HG03135 (cell line): ENCODE measurements around the gene DGKK.

ENCODE experiments used
- ATAC-seq: cut with Tn5 transposase; IDR thresholded peaks from one replicate; pipeline ENCODE4 v1.9.1; 2021; ENCODE audit warnings: mild to moderate bottlenecking, moderate library complexity; ENCODE audit not compliant: unreplicated experiment

The DGKK gene

GRCh38 chrX:50470103-50471031, at the start of gene DGKK:
DGKK (minus strand) TSS chrX:50470825; CDS start chrX:50470678, 147 bp downstream.
- no peak for ATAC-seq

GRCh38 chrX:50514811-50515210, 44.2 kb upstream of the DGKK start:
- ATAC-seq: no peak

- no peak for ATAC-seq
These were observed 26.5 kb upstream of the DGKK start for GRCh38 chrX:50497114-50497513.

GRCh38 chrX:50495616-50496015, 25.0 kb upstream of the DGKK start:
- no peak for ATAC-seq

GRCh38 chrX:50492720-50493119, 22.1 kb upstream of the DGKK start:
- ATAC-seq: no peak

GRCh38 chrX:50484662-50485061, 14.0 kb upstream of the DGKK start:
- ATAC-seq: no peak

GRCh38 chrX:50483283-50483682, 12.7 kb upstream of the DGKK start:
- no peak for ATAC-seq

GRCh38 chrX:50475208-50475607, 4.6 kb upstream of the DGKK start:
- ATAC-seq: no peak

GRCh38 chrX:50471390-50471789, 765 bp upstream of the DGKK start:
- ATAC-seq: no peak

- ATAC-seq: no peak
These were observed 1.4 kb downstream of the DGKK start for GRCh38 chrX:50469206-50469605.

- no peak for ATAC-seq
These were observed 11.0 kb downstream of the DGKK start for GRCh38 chrX:50459615-50460014.

- no peak for ATAC-seq
These were observed 12.1 kb downstream of the DGKK start for GRCh38 chrX:50458483-50458882.

- no peak for ATAC-seq
These were observed 13.7 kb downstream of the DGKK start for GRCh38 chrX:50456712-50457484.

GRCh38 chrX:50452782-50453181, 17.8 kb downstream of the DGKK start:
- no peak for ATAC-seq

GRCh38 chrX:50450324-50450723, 20.3 kb downstream of the DGKK start:
- ATAC-seq: no peak

- no peak for ATAC-seq
These were observed 22.1 kb downstream of the DGKK start for GRCh38 chrX:50448565-50448964.

GRCh38 chrX:50447535-50447934, 23.1 kb downstream of the DGKK start:
- no peak for ATAC-seq

- no peak for ATAC-seq
These were observed 28.1 kb downstream of the DGKK start for GRCh38 chrX:50442426-50443116.

- no peak for ATAC-seq
These were observed 33.8 kb downstream of the DGKK start for GRCh38 chrX:50436797-50437196.

GRCh38 chrX:50432829-50433289, 37.8 kb downstream of the DGKK start:
- no peak for ATAC-seq

- no peak for ATAC-seq
These were observed 39.0 kb downstream of the DGKK start for GRCh38 chrX:50431623-50432022.
